ENCODE data around the gene ROBO1. TPM values are rescaled to one million over a fixed set of nuclear protein-coding genes. Genes with fewer than 3 reads are reported as not detected.

Gene ROBO1
- total and polyA plus RNA-seq, 2 donors (not counting 1 experiment from before 2014, with no cell fraction given), result 0.27 to 3.2 TPM

GRCh38 chr3:79103307-79103706 lies 664.5 kb downstream of the ROBO1 start:
- H3K4me2 ChIP-seq (replicated peaks; ENCODE audit: low read depth, low read length, poor library complexity, severe bottlenecking), result no peak overlapping the region
- TF ChIP-seq CTCF (IDR thresholded peaks at IDR 0.05) (no peak), EZH2 (IDR thresholded peaks at IDR 0.05; ENCODE audit: borderline replicate concordance, insufficient read depth, low read depth, low read length, poor library complexity, severe bottlenecking) (no peak)
- no peaks in the 10 kb centered on the region for H3K9me3 ChIP-seq (ENCODE audit: control extremely low read depth in 1 of 3, control insufficient read depth in 2 of 3, insufficient read depth in 1 of 3, low read length in 2 of 3)
- ChIA-PET POLR2A (no interaction called here), CTCF (no interaction called here)
- H3K27me3 Mint-ChIP-seq, result no peaks in the 10 kb centered on the region
- no peak overlapping the region for H3K27ac ChIP-seq (ENCODE audit: low read length in 2 of 2)
- H3K36me3 ChIP-seq (replicated peaks in 1 of 2; ENCODE audit: control extremely low read depth in 1 of 2, control insufficient read depth in 1 of 2, extremely low read depth in 1 of 2, insufficient read depth in 2 of 2, low read length in 1 of 2), result no peaks in the 10 kb centered on the region
- H3K4me1 ChIP-seq (ENCODE audit: control insufficient read depth in 2 of 2, insufficient read depth in 2 of 2, low read length in 2 of 2), result no peaks in the 10 kb centered on the region
- H3K4me3 ChIP-seq (ENCODE audit: control extremely low read depth in 1 of 5, extremely low read depth in 1 of 5, insufficient read depth in 1 of 5, low read depth in 2 of 5, low read length in 4 of 5), result no peak overlapping the region
- no peak overlapping the region for H2AFZ ChIP-seq (ENCODE audit: insufficient read depth, low read depth, low read length, poor library complexity, severe bottlenecking)
- H3K4me1 Mint-ChIP-seq, result no peaks in the 10 kb centered on the region
- H3K4me3 Mint-ChIP-seq, result no peak overlapping the region
- H4K20me1 ChIP-seq (ENCODE audit: control insufficient read depth, insufficient read depth, low read length, poor library complexity, severe bottlenecking), result no peaks in the 10 kb centered on the region
- H3K27ac Mint-ChIP-seq, result no peak overlapping the region
- WGBS (ENCODE audit: insufficient coverage), result no CpG with 5 or more reads among the region's 5 CpGs
- intact Hi-C loops (cut with micrococcal nuclease), result no loop called here
- no peak for DNase-seq
- H3K9me3 Mint-ChIP-seq (ENCODE audit: insufficient read depth), result no peaks in the 10 kb centered on the region
- ATAC-seq (ENCODE audit: low read depth), result no peak
- no peak overlapping the region for H3K9ac ChIP-seq (ENCODE audit: low read length)
- no peaks in the 10 kb centered on the region for H3K79me2 ChIP-seq (ENCODE audit: control insufficient read depth, insufficient read depth, low read length)
- no peaks in the 10 kb centered on the region for H3K27me3 ChIP-seq (replicated peaks in 1 of 4; ENCODE audit: control extremely low read depth in 1 of 4, control insufficient read depth in 3 of 4, insufficient read depth in 4 of 4, low read length in 3 of 4)

- no peaks in the 10 kb centered on the region for H3K27me3 Mint-ChIP-seq
- H3K27ac Mint-ChIP-seq, result no peak overlapping the region
- no peaks in the 10 kb centered on the region for H4K20me1 ChIP-seq (ENCODE audit: control insufficient read depth, insufficient read depth, low read length, poor library complexity, severe bottlenecking)
- ATAC-seq (ENCODE audit: low read depth), result no peak
- no peaks in the 10 kb centered on the region for H3K4me1 Mint-ChIP-seq
- no peak overlapping the region for H3K4me2 ChIP-seq (replicated peaks; ENCODE audit: low read depth, low read length, poor library complexity, severe bottlenecking)
- TF ChIP-seq EZH2 (IDR thresholded peaks at IDR 0.05; ENCODE audit: borderline replicate concordance, insufficient read depth, low read depth, low read length, poor library complexity, severe bottlenecking), result no peak
- TF ChIP-seq CTCF (IDR thresholded peaks at IDR 0.05), result no peak
- no peaks in the 10 kb centered on the region for H3K27me3 ChIP-seq (replicated peaks in 1 of 4; ENCODE audit: control extremely low read depth in 1 of 4, control insufficient read depth in 3 of 4, insufficient read depth in 4 of 4, low read length in 3 of 4)
- H3K27ac ChIP-seq (ENCODE audit: low read length in 2 of 2), result no peak overlapping the region
- H3K79me2 ChIP-seq (ENCODE audit: control insufficient read depth, insufficient read depth, low read length), result no peaks in the 10 kb centered on the region
- no peaks in the 10 kb centered on the region for H3K9me3 Mint-ChIP-seq (ENCODE audit: insufficient read depth)
- intact Hi-C loops (cut with micrococcal nuclease), result no loop called here
- no peaks in the 10 kb centered on the region for H3K9me3 ChIP-seq (ENCODE audit: control extremely low read depth in 1 of 3, control insufficient read depth in 2 of 3, insufficient read depth in 1 of 3, low read length in 2 of 3)
- no peak overlapping the region for H2AFZ ChIP-seq (ENCODE audit: insufficient read depth, low read depth, low read length, poor library complexity, severe bottlenecking)
- WGBS (ENCODE audit: insufficient coverage), result 60% methylated on average over 1 of the region's 1 CpG
- H3K4me3 Mint-ChIP-seq, result no peak overlapping the region
- no peak overlapping the region for H3K9ac ChIP-seq (ENCODE audit: low read length)
- H3K4me3 ChIP-seq (ENCODE audit: control extremely low read depth in 1 of 5, extremely low read depth in 1 of 5, insufficient read depth in 1 of 5, low read depth in 2 of 5, low read length in 4 of 5), result no peak overlapping the region
- H3K36me3 ChIP-seq (replicated peaks in 1 of 2; ENCODE audit: control extremely low read depth in 1 of 2, control insufficient read depth in 1 of 2, extremely low read depth in 1 of 2, insufficient read depth in 2 of 2, low read length in 1 of 2), result no peaks in the 10 kb centered on the region
- H3K4me1 ChIP-seq (ENCODE audit: control insufficient read depth in 2 of 2, insufficient read depth in 2 of 2, low read length in 2 of 2), result no peaks in the 10 kb centered on the region
- DNase-seq, result no peak
- ChIA-PET POLR2A (no interaction called here), CTCF (no interaction called here)
These were observed 669.7 kb downstream of the ROBO1 start for GRCh38 chr3:79097964-79098660.

All from B cell (primary cell).